T-helper 17 cell (primary cell): Measurements from ENCODE around the gene TBC1D2B. TPM values are rescaled to one million over a fixed set of nuclear protein-coding genes. Genes with fewer than 3 reads are reported as not detected.

ENCODE experiments used
- ATAC-seq: fragments of 150-1000 bp; cut with Tn5 transposase; 2 replicates; pipeline ENCODE4 v1.10.0; 2021; ENCODE audit warnings: mild to moderate bottlenecking, moderate library complexity
- DNase-seq, 3 donors: peaks; one replicate each; pipeline versions ENCODE4 v3.0.0 to v3.0.0-alpha.2; 2020 to 2021
- H3K9me3 ChIP-seq: one replicate; pipeline ENCODE4 v1.7.0; 2013; ENCODE audit warnings: low read length, mild to moderate bottlenecking; ENCODE audit not compliant: control insufficient read depth, poor library complexity, severe bottlenecking
- H3K27ac Mint-ChIP-seq: one replicate; pipeline ENCODE4 v1.8.0; 2022; ENCODE audit warnings: mild to moderate bottlenecking, moderate library complexity, mixed read lengths
- H3K27me3 Mint-ChIP-seq: one replicate; pipeline ENCODE4 v1.8.0; 2022; ENCODE audit warnings: mixed read lengths
- H3K36me3 Mint-ChIP-seq: one replicate; pipeline ENCODE4 v1.8.0; 2022; ENCODE audit warnings: low read depth, mixed read lengths
- H3K4me1 Mint-ChIP-seq: one replicate; pipeline ENCODE4 v1.8.0; 2022; ENCODE audit warnings: mild to moderate bottlenecking, mixed read lengths
- H3K4me3 Mint-ChIP-seq: one replicate; pipeline ENCODE4 v1.8.0; 2022; ENCODE audit warnings: mild to moderate bottlenecking, moderate library complexity, mixed read lengths
- total RNA-seq, 4 donors: library from RNA in 2 of 4; stranded (reverse) in 2 of 4; gene quantifications; one replicate each; pipeline ENCODE4 v1.2.3 and lab custom pipeline; 2022 to 2026

TBC1D2B gene
- total RNA-seq, 2 donors from 2014 or later = 91.0 to 130 TPM

GRCh38 chr15:78087951-78088772 is 10.7 kb upstream of the TBC1D2B start:
- Mint-ChIP-seq H3K4me1 (peaks cover 7% of the 10 kb centered on the region), H3K27me3 (peaks cover 7% of the 10 kb centered on the region), H3K36me3 (peaks cover 2% of the 10 kb centered on the region), H3K27ac (no peak overlapping the region), H3K4me3 (peak overlapping the region; percentile 25)
- ATAC-seq (no peak), DNase-seq (no peak)
- no peaks in the 10 kb centered on the region for H3K9me3 ChIP-seq

- no peaks in the 10 kb centered on the region for H3K27me3 Mint-ChIP-seq
- no peak overlapping the region for H3K4me3 Mint-ChIP-seq
- peaks cover 2% of the 10 kb centered on the region for H3K4me1 Mint-ChIP-seq
- no peak overlapping the region for H3K27ac Mint-ChIP-seq
- H3K36me3 Mint-ChIP-seq = no peaks in the 10 kb centered on the region
- ATAC-seq = no peak
- H3K9me3 ChIP-seq = no peaks in the 10 kb centered on the region
- no peak for DNase-seq
These were observed 8.4 kb upstream of the TBC1D2B start for GRCh38 chr15:78085928-78086327.

- no peaks in the 10 kb centered on the region for H3K36me3 Mint-ChIP-seq
- H3K27me3 Mint-ChIP-seq = no peaks in the 10 kb centered on the region
- no peak for ATAC-seq
- no peaks in the 10 kb centered on the region for H3K9me3 ChIP-seq
- no peak for DNase-seq
- H3K27ac Mint-ChIP-seq = no peak overlapping the region
- H3K4me1 Mint-ChIP-seq = peaks cover 2% of the 10 kb centered on the region
- H3K4me3 Mint-ChIP-seq = no peak overlapping the region
These were observed 6.9 kb upstream of the TBC1D2B start for GRCh38 chr15:78084449-78084750.

GRCh38 chr15:78083687-78084448 is 6.4 kb upstream of the TBC1D2B start:
- no peak overlapping the region for H3K27ac Mint-ChIP-seq
- H3K4me3 Mint-ChIP-seq = no peak overlapping the region

GRCh38 chr15:78083186-78083585 is 5.7 kb upstream of the TBC1D2B start:
- Mint-ChIP-seq H3K4me3 (no peak overlapping the region), H3K27me3 (no peaks in the 10 kb centered on the region), H3K36me3 (no peaks in the 10 kb centered on the region), H3K4me1 (peaks cover 3% of the 10 kb centered on the region), H3K27ac (no peak overlapping the region)
- H3K9me3 ChIP-seq = no peaks in the 10 kb centered on the region
- no peak for DNase-seq
- no peak for ATAC-seq

More at GRCh38 chr15:78083687-78084448, 6.4 kb upstream of the TBC1D2B start:
- ATAC-seq (no peak), DNase-seq (no peak)
- Mint-ChIP-seq H3K4me1 (peaks cover 2% of the 10 kb centered on the region), H3K27me3 (no peaks in the 10 kb centered on the region), H3K36me3 (no peaks in the 10 kb centered on the region)
- no peaks in the 10 kb centered on the region for H3K9me3 ChIP-seq

GRCh38 chr15:78082743-78083110 is 5.2 kb upstream of the TBC1D2B start:
- no peaks in the 10 kb centered on the region for H3K9me3 ChIP-seq
- H3K4me3 Mint-ChIP-seq = no peak overlapping the region
- H3K27me3 Mint-ChIP-seq = no peaks in the 10 kb centered on the region
- H3K36me3 Mint-ChIP-seq = no peaks in the 10 kb centered on the region
- ATAC-seq = no peak
- H3K27ac Mint-ChIP-seq = no peak overlapping the region
- peaks cover 8% of the 10 kb centered on the region for H3K4me1 Mint-ChIP-seq
- no peak for DNase-seq

GRCh38 chr15:78082106-78082742 is 4.7 kb upstream of the TBC1D2B start:
- peaks cover 8% of the 10 kb centered on the region for H3K4me1 Mint-ChIP-seq
- H3K9me3 ChIP-seq = no peaks in the 10 kb centered on the region
- no peak for ATAC-seq
- H3K4me3 Mint-ChIP-seq = no peak overlapping the region
- H3K36me3 Mint-ChIP-seq = no peaks in the 10 kb centered on the region
- no peaks in the 10 kb centered on the region for H3K27me3 Mint-ChIP-seq
- no peak overlapping the region for H3K27ac Mint-ChIP-seq
- no peak for DNase-seq

GRCh38 chr15:78080088-78080460 is 2.6 kb upstream of the TBC1D2B start:
- DNase-seq (no peak), ATAC-seq (no peak)
- Mint-ChIP-seq H3K4me1 (peaks cover 17% of the 10 kb centered on the region), H3K4me3 (no peak overlapping the region), H3K36me3 (peaks cover 4% of the 10 kb centered on the region), H3K27ac (peak overlapping the region; percentile 9), H3K27me3 (no peaks in the 10 kb centered on the region)
- H3K9me3 ChIP-seq = no peaks in the 10 kb centered on the region

- no peak for ATAC-seq
These were observed 2.0 kb upstream of the TBC1D2B start for GRCh38 chr15:78079298-78080087.

GRCh38 chr15:78077871-78078210 is 330 bp upstream of the TBC1D2B start:
- Mint-ChIP-seq H3K36me3 (peaks cover 4% of the 10 kb centered on the region), H3K4me1 (peaks cover 31% of the 10 kb centered on the region), H3K4me3 (peak overlapping the region; percentile 100), H3K27ac (peak overlapping the region; percentile 88), H3K27me3 (no peaks in the 10 kb centered on the region)
- no peaks in the 10 kb centered on the region for H3K9me3 ChIP-seq
- DNase-seq (no peak), ATAC-seq (peak; percentile 22)

More at GRCh38 chr15:78079298-78080087, 2.0 kb upstream of the TBC1D2B start:
- Mint-ChIP-seq H3K27ac (peak overlapping the region; percentile 9), H3K36me3 (peaks cover 4% of the 10 kb centered on the region), H3K4me3 (peak overlapping the region; percentile 2), H3K4me1 (peaks cover 21% of the 10 kb centered on the region), H3K27me3 (no peaks in the 10 kb centered on the region)
- no peak for DNase-seq
- H3K9me3 ChIP-seq = no peaks in the 10 kb centered on the region

- peaks cover 4% of the 10 kb centered on the region for H3K36me3 Mint-ChIP-seq
- peaks cover 40% of the 10 kb centered on the region for H3K4me1 Mint-ChIP-seq
- peak overlapping the region; percentile 100 for H3K4me3 Mint-ChIP-seq
- no peaks in the 10 kb centered on the region for H3K27me3 Mint-ChIP-seq
- peak; percentile 29 for ATAC-seq
- no peak for DNase-seq
- H3K9me3 ChIP-seq = no peaks in the 10 kb centered on the region
- no peak overlapping the region for H3K27ac Mint-ChIP-seq
These were observed 1.1 kb downstream of the TBC1D2B start for GRCh38 chr15:78076231-78077052.

GRCh38 chr15:78075490-78076230 is 1.9 kb downstream of the TBC1D2B start:
- peak overlapping the region; percentile 100 for H3K4me3 Mint-ChIP-seq
- H3K27me3 Mint-ChIP-seq = no peaks in the 10 kb centered on the region
- H3K36me3 Mint-ChIP-seq = peaks cover 4% of the 10 kb centered on the region
- DNase-seq (no peak), ATAC-seq (no peak)
- H3K27ac Mint-ChIP-seq = no peak overlapping the region
- H3K4me1 Mint-ChIP-seq = peaks cover 42% of the 10 kb centered on the region
- no peaks in the 10 kb centered on the region for H3K9me3 ChIP-seq
